SHP77 treated with DMSO at 0.1 percent for 48 hours (cell line): ENCODE measurements around the gene KCNH5.

Experiments
- DNase-seq: peaks from one replicate; lab custom pipeline; 2025; lab: John Stamatoyannopoulos, UW

Gene KCNH5

GRCh38 chr14:63045234-63045611 lies at the start of gene KCNH5:
Gene KCNH5 (minus strand): TSS chr14:63045458. CDS start chr14:63045186, 272 bp downstream.
- peak; percentile 19 for DNase-seq

DNA sequence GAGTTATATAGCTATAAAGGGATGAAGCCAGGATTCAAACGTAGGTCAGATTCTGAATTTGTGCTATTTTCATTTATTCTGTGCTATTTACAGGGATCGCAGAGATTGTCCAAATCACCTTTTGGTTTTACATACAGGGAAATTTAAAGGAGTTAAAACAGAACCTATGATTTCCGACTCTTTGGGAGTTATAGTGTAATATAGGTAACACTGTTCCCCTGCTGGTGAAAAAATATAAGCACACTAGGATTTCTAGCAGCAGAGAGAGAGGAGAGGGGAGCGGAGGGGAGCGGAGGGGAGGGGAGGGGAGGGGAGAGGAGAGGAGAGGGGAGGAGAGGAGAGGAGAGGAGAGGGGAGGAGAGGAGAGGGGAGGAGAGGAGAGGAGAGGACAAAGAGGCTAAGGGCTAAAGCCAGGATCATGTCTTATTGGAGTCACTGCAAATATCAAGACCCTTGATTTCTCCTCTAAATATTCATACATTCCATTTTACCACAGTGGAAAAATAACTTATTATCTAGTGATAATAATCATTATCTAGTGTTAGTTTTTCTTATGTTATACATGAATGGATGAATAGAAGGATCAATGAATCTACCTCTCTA lies 46.2 kb upstream of the KCNH5 start:
- DNase-seq: no peak

DNA sequence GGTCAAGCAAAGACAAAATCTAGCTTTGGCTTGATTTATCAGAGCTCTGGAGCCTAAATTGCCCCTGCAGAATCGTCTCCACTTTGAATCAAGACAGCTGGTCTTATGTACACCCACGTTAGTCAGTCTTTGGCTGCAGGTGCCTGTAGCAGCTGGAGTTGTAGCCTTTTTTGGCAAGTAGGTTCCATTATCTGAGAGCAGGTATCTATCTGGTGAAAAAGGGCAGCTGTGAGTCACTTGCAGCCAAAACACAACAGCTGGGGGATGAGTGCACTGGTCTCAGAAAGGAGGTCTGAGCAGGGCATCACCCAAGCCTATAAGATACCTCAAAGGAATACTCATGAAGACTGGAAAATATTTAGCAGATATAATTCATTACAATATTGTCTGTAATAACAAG lies 43.6 kb upstream of the KCNH5 start:
- DNase-seq: peak; percentile 42

DNA sequence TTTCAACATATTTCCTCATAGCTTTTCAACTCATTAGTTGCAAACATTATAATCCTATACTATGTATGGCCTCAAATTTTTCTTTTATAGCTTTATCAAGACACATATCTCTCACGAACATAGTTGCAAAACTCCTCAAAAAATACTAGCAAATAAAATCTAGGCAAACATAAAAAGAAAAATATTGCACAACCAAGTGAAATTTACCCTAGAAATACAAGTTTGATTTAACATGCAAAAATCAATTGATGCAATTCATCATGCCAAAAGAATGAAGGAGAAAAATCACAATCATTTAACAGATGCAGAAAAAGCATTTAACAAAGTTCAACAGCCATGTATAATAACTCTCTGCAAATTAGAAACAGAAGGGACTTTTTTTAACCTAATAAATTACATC lies 33.3 kb upstream of the KCNH5 start:
- DNase-seq: no peak

- DNase-seq: no peak
Observed at GRCh38 chr14:63076488-63076887, 31.2 kb upstream of the KCNH5 start.

GRCh38 chr14:63055631-63056030 lies 10.4 kb upstream of the KCNH5 start:
- DNase-seq: no peak

- no peak for DNase-seq
Observed at GRCh38 chr14:63051992-63052391, 6.7 kb upstream of the KCNH5 start.

- DNase-seq: no peak
Observed at GRCh38 chr14:63051301-63051700, 6.0 kb upstream of the KCNH5 start.

GRCh38 chr14:63050694-63051093 lies 5.4 kb upstream of the KCNH5 start:
- no peak for DNase-seq

DNA sequence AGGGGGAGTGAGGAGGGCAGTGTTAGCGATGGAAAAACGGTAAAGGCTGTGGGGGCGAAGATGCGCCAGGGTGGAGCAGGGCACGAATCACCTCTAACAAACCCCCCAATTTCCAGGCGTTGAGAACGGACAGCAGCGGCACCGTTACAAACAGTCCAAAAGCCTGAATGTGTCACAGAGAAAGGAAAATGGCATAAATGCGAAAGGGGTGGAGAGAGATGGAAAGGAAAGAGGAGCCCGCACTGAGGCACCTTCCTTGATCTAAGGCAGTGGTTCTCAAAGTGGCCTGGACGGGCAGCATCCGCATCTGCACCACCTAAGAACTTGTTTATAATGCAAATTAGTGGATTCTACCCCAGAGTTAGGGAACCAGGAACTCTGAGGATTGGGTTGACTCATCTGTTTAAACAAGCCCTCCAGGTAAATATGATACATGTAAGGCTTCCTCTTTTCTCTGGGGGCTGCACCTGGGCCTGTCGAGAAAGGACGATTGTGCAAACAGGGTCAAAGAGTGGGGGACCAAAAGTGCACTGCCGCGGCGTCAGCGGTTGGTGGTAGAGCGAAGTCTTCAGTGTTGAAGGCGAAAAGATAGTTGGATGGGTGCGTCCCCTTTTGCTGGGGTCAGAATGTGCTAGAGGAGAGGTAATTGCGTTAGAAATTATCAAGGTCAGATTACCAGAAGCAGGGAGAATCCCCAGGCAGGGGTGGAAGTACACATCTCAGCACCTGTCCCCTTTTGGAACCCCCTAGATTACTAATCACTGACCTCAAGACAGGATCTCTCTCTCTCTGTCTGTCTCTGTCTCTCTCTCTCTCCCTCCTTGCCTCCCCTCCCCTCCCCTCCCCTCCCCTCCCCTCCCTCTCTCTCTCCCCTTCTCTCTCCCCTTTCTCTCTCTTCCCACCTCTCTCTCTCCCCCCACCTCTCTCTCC lies 1.3 kb upstream of the KCNH5 start:
- no peak for DNase-seq

GRCh38 chr14:63045612-63046320 lies 508 bp upstream of the KCNH5 start:
- no peak for DNase-seq

DNA sequence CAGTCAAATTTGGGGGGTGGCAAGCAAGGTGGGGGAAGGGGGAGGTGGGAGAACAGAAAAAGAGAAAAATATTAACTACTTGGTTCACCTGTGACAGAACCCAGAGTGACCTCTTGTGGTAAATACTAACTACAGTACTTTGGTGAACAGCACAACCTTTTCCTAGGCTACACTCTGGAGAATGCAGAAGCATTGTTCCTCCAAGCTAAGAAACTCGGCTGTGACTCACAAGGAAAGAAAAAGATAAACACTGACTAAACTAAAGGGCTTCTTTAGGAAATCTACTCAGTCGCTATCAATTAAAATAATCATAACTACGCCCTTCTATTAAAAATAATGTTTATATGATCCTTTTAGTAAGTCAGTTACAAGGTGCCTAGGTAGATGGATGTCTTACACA lies 5.4 kb downstream of the KCNH5 start:
- DNase-seq: peak; percentile 29

DNA sequence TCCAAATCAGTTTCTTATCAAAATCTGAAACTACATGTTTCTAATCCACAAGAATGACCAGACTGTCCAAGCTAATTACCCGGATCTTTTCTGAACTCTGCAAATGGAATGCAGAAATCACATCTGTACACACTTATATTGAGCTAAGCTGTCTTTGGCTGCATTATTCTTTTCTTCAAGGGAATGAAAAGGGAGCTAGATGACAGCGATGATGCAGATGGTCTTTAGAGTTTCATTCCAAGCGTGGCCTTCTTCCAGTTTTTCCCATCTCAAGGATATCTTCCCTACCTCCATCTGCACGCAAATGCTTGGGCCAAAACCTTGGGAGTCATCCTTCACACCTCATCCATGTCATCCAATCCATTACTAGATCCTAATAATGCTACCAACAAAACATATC lies 12.6 kb downstream of the KCNH5 start:
- no peak for DNase-seq

GRCh38 chr14:63032076-63032475 lies 13.2 kb downstream of the KCNH5 start:
- no peak for DNase-seq

- no peak for DNase-seq
Observed at GRCh38 chr14:63030113-63030512, 15.1 kb downstream of the KCNH5 start.

GRCh38 chr14:63027719-63028118 lies 17.5 kb downstream of the KCNH5 start:
- no peak for DNase-seq

GRCh38 chr14:63026491-63026890 lies 18.8 kb downstream of the KCNH5 start:
- no peak for DNase-seq

- DNase-seq: no peak
Observed at GRCh38 chr14:63014621-63015020, 30.6 kb downstream of the KCNH5 start.

DNA sequence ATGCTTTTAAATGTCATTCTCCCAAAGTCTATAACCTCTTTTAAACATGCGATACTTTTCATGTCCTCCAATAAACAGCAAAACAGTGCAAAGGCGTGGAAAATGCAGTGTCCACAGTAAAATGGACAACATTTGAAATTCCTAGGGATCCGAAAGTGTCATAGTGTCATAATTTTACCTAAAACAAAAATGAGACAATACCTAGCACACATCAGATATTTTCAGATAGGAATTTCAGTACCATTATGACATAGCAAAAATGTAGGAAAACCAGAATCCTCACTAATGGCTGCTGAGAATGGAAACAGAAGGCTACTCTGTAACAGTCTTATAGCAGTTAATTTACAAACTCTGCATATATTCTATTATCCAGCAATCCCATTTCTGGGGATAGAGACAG lies 33.1 kb downstream of the KCNH5 start:
- DNase-seq: no peak

- DNase-seq: no peak
Observed at GRCh38 chr14:63011623-63012022, 33.6 kb downstream of the KCNH5 start.

DNA sequence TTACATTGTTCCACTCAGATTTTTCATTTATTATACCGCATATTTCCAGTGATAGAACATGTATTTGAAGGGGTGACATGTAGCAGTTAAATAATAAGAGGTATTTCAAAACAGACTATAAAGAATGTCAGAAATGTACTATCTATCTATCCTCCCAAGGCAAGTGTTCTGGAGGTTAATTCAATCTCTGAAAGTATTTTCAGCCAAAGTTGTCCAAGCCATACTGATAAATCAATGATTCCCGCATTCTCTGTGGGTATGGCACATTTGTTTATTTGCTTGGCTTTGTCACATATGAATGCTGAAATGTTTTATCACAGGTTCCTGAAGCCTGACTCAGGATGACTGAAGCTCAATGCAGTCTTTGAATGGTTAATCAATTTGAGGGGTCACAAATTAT lies 35.8 kb downstream of the KCNH5 start:
- no peak for DNase-seq

GRCh38 chr14:63006531-63006930 lies 38.7 kb downstream of the KCNH5 start:
- DNase-seq: no peak

DNA sequence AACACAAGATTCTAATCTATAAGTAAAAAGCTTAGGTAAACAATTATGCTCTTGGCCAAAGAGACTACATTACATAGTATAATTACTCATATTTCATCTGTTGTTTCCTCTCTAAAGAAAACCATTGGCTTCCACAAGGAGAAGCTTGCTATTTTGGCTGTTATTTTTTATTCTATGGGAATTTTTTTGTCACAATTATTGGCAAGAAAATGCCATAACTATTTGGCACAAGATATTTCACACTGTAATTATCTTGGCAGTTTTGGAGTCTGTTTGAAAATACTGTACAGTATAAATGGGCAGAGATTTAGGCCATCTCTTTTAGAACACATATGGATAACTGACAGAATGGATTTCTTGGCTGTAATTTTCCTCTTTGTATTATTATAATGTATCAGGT lies 51.2 kb downstream of the KCNH5 start:
- no peak for DNase-seq
